ENCODE measurements around the gene TCF4. TPM values are rescaled to one million over a fixed set of nuclear protein-coding genes. Genes with fewer than 3 reads are reported as not detected.

Gene TCF4
- total RNA-seq, 1 experiment from 2014 or later = 0.42 TPM

DNA sequence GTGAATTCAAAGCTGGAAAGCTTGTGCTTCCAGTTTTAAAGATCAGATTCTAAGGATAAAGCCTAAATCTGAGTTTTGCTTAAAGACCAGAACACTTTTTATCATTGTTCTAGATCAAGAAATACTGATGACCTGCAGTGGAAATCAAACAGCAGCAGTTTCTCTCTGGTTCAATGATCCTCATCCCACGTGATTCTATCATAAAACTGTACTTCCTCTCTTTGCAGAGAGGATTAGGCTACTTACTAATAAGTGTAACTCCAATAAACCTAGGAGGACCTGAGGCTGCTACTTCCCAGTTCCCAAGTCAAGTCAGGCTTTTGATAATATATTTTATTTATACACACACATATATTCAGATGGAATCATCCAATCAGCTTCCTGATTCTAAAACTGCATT lies 81.9 kb downstream of the TCF4 start:
- no TSS peak for BruUV-seq (replicated peaks)
- CTCF ChIA-PET = no interaction called here
- no peak overlapping the region for H3K27ac ChIP-seq (ENCODE audit: low read depth, low read length)
- no peaks in the 10 kb centered on the region for H3K36me3 ChIP-seq (ENCODE audit: control insufficient read depth in 1 of 2, insufficient read depth in 2 of 2, low read length in 2 of 2)
- no peaks in the 10 kb centered on the region for H3K27me3 ChIP-seq (ENCODE audit: insufficient read depth, low read length)
- DNase-seq (ENCODE audit: low read depth, low spot score) (no peak), ATAC-seq (no peak)
- no peaks in the 10 kb centered on the region for H3K4me1 ChIP-seq (ENCODE audit: control insufficient read depth in 1 of 2, insufficient read depth in 2 of 2, low read length in 2 of 2)
- H4K20me1 ChIP-seq (ENCODE audit: insufficient read depth) = no peaks in the 10 kb centered on the region; the same call in 1 of the 2 replicates
- H2AFZ ChIP-seq (ENCODE audit: low read depth, low read length, poor library complexity, severe bottlenecking) = no peak overlapping the region
- H3K79me2 ChIP-seq (ENCODE audit: insufficient read depth, low read length) = no peaks in the 10 kb centered on the region
- RAD21 ChIA-PET (ENCODE audit: low non-redundant PET in 1 of 2, low total read pairs in 2 of 2, uncharacterized antibody in 2 of 2, unreplicated experiment in 2 of 2) = no interaction called here
- H3K9me2 ChIP-seq (ENCODE audit: insufficient read depth) = no peaks in the 10 kb centered on the region
- peaks cover 0 to 25% of the 10 kb centered on the region in 2 experiments; a peak in 2 of 4 replicates for H3K9me3 ChIP-seq (ENCODE audit: control insufficient read depth in 1 of 2, insufficient read depth in 1 of 2, low read depth in 1 of 2, low read length in 2 of 2)
- no peak for TF ChIP-seq ELF1 (IDR thresholded peaks at IDR 0.05; ENCODE audit: borderline replicate concordance, low read depth)
- no peak for TF ChIP-seq CBX3 (IDR thresholded peaks at IDR 0.05; ENCODE audit: low read depth)
- no peak for TF ChIP-seq TCF7L2 (IDR thresholded peaks at IDR 0.05; ENCODE audit: borderline replicate concordance, extremely low read depth, insufficient read depth, insufficient read length)
- no peak for TF ChIP-seq YY1 (IDR thresholded peaks at IDR 0.05; ENCODE audit: extremely low read depth, insufficient replicate concordance, low read depth, low read length)
- TF ChIP-seq, protein P1, sequence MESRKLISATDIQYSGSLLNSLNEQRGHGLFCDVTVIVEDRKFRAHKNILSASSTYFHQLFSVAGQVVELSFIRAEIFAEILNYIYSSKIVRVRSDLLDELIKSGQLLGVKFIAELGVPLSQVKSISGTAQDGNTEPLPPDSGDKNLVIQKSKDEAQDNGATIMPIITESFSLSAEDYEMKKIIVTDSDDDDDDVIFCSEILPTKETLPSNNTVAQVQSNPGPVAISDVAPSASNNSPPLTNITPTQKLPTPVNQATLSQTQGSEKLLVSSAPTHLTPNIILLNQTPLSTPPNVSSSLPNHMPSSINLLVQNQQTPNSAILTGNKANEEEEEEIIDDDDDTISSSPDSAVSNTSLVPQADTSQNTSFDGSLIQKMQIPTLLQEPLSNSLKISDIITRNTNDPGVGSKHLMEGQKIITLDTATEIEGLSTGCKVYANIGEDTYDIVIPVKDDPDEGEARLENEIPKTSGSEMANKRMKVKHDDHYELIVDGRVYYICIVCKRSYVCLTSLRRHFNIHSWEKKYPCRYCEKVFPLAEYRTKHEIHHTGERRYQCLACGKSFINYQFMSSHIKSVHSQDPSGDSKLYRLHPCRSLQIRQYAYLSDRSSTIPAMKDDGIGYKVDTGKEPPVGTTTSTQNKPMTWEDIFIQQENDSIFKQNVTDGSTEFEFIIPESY (IDR thresholded peaks at IDR 0.05; ENCODE audit: extremely low read depth, insufficient replicate concordance, low read length) = no peak
- no peak for TF ChIP-seq ZFX (IDR thresholded peaks at IDR 0.05)
- no peak for TF ChIP-seq SRF (IDR thresholded peaks at IDR 0.05; ENCODE audit: low read depth)
- no peak for TF ChIP-seq ZNF274 (IDR thresholded peaks at IDR 0.05; ENCODE audit: low read depth, low read length)
- no peak for TF ChIP-seq POLR2AphosphoS5 (IDR thresholded peaks at IDR 0.05; ENCODE audit: low read depth, low read length)
- TF ChIP-seq, protein P2, sequence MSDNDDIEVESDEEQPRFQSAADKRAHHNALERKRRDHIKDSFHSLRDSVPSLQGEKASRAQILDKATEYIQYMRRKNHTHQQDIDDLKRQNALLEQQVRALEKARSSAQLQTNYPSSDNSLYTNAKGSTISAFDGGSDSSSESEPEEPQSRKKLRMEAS (IDR thresholded peaks at IDR 0.05) = no peak
- TF ChIP-seq CEBPB (IDR thresholded peaks at IDR 0.05; ENCODE audit: low read depth) = no peak
- TF ChIP-seq SP1 (IDR thresholded peaks at IDR 0.05; ENCODE audit: low read depth) = no peak
- TF ChIP-seq JUND (IDR thresholded peaks at IDR 0.05) = no peak
- TF ChIP-seq SIN3A (IDR thresholded peaks at IDR 0.05; ENCODE audit: low read depth) = no peak
- TF ChIP-seq, protein P3, sequence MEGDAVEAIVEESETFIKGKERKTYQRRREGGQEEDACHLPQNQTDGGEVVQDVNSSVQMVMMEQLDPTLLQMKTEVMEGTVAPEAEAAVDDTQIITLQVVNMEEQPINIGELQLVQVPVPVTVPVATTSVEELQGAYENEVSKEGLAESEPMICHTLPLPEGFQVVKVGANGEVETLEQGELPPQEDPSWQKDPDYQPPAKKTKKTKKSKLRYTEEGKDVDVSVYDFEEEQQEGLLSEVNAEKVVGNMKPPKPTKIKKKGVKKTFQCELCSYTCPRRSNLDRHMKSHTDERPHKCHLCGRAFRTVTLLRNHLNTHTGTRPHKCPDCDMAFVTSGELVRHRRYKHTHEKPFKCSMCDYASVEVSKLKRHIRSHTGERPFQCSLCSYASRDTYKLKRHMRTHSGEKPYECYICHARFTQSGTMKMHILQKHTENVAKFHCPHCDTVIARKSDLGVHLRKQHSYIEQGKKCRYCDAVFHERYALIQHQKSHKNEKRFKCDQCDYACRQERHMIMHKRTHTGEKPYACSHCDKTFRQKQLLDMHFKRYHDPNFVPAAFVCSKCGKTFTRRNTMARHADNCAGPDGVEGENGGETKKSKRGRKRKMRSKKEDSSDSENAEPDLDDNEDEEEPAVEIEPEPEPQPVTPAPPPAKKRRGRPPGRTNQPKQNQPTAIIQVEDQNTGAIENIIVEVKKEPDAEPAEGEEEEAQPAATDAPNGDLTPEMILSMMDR (IDR thresholded peaks at IDR 0.05 in 2 of 3, conservative IDR thresholded peaks at IDR 0.05 in 1 of 3; ENCODE audit: borderline replicate concordance in 1 of 3, insufficient read depth in 1 of 3, low read depth in 2 of 3, low read length in 2 of 3) = no peak
- TF ChIP-seq, protein P4, sequence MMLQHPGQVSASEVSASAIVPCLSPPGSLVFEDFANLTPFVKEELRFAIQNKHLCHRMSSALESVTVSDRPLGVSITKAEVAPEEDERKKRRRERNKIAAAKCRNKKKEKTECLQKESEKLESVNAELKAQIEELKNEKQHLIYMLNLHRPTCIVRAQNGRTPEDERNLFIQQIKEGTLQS (IDR thresholded peaks at IDR 0.05) = no peak
- H3K9ac ChIP-seq (ENCODE audit: low read length) = no peak overlapping the region
- POLR2A ChIA-PET = no interaction called here
- no peak overlapping the region for H3K4me3 ChIP-seq (replicated peaks in 1 of 2; ENCODE audit: low read depth in 1 of 2, low read length in 2 of 2)
- no peak overlapping the region for H3K4me2 ChIP-seq (ENCODE audit: low read length)
- intact Hi-C loops (cut with micrococcal nuclease) = no loop called here
